Stimulated activated CD8-positive, alpha-beta memory T cell treated with anti-CD3 and anti-CD28 coated beads, Interleukin-4, amount 100 ng/mL, for 1 hour (primary cell): ENCODE results near the gene RERE.
"Not testable (repeated sequence)": the region's sequence is repeated elsewhere in the genome, so short reads cannot be mapped to it uniquely, and the experiment has no call there.

Source experiments
- DNase-seq, 2 donors: peaks; one replicate each; pipeline ENCODE4 v3.0.0-alpha.2; 2020; ENCODE audit warnings: low read depth in 2 of 2, low spot score in 1 of 2

RERE gene

DNA sequence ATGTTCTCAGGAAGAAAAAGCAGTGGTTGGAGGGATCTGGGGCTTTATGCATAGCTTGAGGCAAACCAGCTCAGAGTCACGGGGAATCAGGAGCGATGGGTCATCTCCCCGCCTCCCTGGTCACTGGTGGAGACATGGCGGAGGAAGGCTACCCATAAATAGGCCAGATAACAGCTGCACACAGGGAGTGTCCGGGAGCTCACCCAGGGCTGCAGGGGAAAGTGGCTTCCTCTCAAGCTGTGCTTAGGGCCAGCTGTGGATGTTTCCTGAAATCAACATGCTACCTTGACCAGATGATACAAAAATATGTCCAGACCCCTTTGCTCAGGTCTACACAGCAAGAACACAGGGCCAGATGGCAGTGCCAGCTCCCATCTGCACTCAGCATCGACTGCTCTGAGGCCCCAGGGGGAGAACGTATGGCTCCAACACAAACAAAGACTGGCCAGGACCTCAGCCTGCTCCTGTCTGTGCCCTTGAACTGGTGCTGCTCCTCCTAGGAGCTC, 27.1 kb upstream of the RERE start:
- no peak for DNase-seq

DNA sequence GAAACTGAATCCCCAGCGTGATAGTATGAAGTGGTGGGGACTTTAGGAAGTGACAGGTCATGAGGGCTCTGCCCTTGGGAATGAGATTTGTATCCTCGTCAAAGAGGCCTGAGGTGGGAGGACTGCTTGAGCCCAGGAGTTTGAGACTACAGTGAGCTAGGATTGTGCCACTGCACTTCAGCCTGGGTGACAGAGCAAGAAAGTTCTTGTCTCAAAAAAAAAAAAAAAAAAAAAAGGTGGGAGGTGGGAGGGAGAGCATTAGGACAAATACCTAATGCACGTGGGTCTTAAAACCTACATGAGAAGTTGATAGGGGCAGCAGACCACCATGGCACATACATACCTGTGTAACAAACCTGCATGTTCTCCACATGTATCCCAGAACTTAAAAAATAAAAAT, 24.0 kb upstream of the RERE start:
- DNase-seq = no peak

DNA sequence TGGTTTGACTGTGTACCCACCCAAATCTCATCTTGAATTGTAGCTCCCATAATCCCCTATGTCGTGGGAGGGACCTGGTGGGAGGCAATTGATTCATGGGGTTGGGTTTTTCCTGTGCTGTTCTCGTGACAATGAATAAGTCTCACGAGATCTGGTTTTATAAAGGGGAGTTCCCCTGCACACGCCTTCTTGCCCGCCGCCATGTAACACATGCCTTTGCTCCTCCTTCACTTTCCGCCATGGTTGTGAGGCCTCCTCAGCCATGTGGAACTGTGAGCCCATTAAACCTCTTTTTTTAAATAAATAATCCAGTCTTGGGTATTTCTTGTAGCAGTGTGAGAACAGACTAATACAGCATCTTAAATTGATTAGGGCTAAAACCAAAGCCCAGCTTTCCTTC, 22.6 kb upstream of the RERE start:
- no peak for DNase-seq

DNA sequence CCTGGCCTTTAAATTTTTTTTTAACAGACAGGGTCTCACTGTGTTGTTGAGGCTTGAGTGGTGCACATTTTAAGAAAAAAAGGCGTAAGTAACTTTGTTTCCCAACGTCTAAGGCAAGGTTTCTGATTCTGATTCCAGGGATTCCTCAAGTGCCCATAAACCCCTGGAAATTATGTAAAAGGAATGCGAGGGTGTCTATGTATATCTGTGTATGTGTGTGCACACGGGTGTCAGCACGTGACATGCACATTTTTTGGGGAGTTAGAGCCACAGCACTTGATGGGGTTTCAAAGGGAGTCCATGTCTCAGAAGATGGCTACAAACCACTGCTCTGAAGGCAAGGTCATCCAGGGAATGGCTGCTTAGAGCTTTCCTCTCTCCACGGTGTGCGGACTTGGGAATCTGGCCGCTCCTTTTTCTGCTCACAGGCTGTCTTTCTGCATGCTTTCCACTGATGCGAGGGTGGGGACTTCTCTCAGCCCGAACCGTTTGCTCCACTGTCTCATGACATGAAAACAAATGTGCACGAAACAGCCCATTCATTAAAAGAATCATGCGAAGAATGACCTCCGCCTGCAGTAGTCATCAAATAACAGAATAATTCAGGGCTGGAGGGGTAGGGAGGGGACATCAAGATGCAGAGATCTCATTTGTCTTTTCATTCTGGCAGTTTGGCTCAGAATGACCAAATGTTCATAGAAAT, 18.7 kb upstream of the RERE start:
- no peak for DNase-seq

DNA sequence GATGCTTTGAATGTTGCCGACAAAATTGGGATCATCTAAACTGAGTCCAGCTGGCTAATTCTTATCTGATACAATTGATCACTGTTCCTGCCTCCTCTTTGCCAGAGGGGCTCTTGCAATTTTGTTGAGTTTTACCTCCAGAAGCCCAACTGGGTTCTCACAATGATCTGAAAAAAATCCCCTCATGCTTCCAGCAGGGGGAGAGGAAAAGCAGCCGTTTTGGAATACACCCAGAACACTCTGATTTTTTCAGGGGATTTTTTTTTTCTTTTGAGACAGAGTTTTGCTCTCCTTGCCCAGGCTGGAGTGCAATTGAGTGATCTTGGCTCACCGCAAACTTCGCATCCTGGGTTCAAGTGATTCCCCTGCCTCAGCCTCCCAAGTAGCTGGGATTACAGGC, 13.9 kb upstream of the RERE start:
- DNase-seq = no peak

DNA sequence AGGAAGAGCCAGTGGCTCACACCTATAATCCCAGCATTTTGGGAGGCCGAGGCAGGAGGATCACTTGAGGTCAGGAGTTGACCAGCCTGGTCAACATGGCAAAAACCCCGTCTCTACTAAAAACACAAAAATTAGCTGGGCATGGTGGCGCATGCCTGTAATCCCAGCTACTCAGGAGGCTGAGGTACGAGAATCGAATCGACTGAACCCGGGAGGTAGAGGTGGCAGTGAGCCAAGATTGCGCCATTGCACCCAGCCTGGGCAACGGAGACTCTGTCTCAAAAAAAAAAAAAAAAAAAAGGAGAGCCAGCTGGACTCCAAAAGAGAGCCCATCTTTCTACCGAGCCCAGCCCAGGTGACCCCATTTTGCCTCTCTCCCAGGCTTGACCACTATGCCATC, 13.3 kb upstream of the RERE start:
- DNase-seq = not testable (repeated sequence)

DNA sequence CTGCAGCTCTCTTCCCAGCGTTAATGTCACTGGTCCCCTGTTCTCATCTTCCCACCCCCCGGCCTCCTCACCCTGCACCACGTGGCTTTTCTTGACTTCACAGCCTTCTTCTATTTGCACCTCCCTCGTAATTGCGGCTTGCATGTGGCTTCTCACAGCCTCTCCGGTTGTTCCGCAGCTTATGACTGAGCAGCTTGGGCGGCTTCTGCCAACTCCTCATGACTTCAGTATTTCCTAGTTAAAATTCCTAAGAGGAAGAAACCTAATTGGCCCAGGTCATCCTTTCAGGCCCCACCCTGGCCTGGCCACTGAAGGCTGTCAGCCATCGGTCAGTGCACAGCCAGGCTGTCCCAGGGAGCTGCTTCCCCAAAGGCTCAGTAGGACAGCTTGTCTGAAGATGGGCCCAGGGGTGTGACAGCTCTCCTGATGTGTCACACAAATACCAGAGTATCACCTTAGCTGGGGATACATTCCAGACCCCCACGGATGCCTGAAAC, 8.6 kb upstream of the RERE start:
- DNase-seq = no peak

DNA sequence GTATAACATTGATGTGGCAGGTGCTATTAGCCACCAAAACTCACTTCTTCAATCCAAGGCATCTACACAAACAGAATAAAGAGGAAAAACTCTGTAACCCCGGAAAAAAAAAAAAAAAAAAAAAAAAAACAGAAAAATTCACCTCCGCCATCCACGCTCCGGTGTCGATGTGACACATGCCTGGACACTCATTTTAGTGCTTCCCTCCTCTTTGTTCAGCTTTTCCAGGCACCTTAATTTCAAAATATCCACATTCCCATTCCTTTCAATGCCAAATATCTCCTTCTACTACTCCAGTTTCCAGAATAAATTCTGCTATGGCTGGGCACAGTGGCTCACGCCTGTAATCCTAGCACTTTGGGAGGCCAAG, 5.8 kb upstream of the RERE start:
- DNase-seq = no peak

DNA sequence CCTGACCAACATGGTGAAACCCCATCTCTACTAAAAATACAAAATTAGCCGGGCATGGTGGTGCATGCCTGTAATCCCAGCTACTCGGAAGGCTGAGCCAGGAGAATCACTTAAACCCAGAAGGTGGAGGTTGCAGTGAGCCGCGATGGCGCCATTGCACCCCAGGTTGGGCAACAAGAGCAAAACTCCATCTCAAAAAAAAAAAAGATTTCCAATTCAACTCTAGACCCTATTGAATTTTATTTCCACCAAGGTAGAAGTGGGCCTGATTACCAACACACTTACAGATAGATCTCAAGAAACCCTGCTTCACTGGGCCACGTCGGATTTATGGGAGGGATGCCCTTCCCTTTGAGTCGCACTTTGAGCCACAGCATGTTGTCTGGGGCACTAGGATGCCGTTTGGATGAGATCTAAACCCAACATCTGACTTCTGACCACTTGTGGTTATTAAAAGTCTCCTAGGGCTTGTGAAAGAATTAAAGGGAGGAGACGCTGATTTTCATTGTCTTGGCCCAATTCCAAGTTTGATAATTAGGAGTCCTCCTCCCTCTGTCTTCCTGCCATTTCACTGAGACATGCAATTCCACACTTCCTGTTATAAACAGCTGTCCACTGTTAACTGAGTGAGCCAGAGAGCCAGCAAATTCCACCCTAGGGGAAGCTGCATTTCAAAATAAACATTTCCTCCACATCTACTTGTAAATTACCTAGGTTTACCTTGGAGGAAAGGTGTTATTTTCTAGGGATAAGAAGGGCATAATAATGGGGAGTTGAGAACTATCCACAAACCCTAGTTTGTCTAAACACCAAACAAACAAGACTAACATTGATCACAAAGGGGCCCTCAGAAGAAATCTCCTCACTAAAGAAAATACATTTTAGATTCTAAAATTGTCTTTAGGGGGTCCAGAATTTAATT, 5.2 kb upstream of the RERE start:
- no peak for DNase-seq

DNA sequence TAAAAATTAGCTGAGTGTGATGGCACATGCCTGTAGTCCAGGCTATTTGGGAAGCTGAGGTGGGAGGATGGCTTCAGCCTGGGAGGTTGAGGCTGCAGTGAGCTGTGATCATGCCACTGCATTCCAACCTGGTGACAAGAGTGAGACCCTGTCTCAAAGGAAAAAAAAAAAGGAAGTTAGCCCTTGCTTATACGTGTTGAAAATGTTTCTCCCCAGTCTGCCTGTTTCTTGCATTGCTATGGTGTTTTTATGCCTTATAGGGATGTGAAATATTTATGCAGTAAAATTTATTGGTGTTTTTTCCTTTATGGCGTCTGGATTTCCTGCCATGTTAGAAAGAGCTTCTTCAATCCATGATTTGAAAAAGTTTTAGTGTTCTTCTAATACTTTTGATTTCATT, 3.6 kb upstream of the RERE start:
- no peak for DNase-seq

DNA sequence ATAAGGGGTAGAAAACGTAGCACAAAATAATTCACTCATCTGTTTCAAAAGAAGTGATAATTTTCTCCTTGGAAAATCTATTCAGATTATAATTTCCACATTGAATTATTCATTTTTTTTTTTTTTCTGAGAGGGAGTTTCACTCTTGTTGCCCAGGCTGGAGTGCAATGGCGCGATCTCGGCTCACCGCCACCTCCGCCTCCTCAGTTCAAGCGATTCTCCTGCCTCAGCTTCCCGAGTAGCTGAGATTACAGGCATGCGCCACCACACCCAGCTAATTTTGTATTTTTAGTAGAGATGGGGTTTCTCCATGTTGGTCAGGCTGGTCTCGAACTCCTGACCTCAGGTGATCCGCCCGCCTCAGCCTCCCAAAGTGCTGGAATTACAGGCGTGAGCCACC, 1.3 kb upstream of the RERE start:
- DNase-seq = not testable (repeated sequence)

DNA sequence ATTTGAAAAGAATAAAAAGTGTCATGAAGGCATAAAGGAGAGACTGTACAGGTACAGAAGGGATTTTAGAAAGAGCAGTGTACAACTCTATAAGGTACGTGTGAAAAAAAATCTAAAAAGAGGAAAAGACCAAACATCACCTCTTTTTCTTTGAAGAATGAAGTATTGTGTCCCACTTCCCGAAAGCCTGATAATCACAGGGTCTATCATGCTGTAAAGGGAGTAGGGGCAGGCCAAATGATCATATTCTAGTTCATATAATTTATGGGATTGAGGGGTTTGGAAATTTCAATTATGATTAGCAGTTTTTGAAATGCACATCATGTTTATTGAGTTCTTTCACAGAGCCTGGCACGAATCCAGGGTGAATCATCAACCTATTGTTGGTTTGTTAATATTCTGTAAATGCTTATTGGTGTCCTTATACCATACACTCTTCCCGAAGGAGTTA, 910 bp upstream of the RERE start:
- DNase-seq = no peak

DNA sequence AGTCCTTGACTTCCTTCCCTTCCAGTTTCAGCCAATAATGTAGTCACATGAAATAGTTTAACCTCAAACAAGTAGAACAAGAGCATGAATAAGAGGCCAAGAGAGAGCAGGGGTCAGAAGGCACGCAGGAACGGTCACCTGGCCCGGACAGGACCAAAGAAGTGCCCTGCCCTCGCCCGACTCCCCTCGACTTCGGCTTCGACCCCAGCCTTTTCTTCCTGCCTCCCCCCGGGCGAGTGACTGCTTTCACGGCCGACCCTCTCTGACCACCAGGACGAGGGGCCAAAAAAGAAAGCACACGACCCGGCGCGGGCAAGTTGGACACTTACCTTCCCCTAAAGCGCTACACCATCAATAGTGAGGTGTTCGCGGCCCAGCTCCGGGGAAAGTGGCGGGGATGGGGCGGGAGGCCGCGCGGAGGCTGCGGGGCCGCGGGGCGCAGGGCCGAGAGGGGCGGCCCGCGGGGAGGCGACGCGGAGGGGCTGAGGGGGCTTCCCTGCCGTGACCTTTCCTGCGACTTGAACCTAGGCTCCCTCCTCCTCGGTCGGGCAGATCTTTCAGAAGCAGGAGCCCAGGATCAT, 519 bp downstream of the RERE start:
- DNase-seq = no peak

DNA sequence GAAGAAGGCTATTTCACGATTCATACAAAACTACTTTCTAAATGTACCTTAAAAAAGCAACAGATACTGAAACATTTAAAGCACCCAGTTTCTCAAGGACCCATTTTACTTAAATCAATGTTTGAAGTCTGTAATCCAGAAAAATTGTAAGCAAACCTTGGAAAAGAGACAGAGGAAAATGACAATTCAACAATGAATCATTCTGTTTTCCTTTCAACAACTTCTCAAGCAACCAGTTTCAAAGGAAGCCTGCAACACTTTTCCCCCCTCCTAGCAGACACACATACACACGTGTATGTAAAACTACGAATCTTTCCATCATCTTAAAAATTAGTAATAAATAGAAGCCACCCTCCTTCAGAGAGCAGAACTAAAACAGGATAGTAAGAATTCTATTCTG, 1.2 kb downstream of the RERE start:
- no peak for DNase-seq

DNA sequence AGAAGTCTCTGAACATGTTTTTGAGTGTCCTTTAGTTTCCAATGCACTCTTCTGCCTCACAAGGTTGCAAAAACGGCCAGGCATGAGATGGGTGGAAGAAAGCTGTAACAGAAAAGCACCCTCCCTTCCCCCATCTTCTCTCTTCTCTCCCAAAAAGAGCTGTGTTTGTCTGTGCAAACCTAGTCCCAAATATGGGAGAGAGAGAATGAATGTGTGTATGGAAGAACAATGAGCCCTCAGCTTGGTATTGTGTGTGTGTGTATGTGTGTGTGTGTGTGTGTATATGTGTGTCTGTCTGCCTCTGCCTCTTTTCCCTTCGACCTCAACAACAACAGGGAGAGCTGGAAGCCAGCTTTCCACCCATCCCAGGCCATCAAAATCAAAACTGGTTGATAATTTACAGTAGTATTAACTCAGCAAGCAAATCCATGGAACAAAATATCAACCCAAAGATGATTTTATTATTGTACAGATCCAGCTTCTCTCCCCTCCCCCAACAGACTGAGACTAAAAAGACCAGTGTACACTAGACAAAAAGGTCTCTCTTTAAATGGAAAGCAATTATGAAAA, 1.8 kb downstream of the RERE start:
- DNase-seq = no peak

DNA sequence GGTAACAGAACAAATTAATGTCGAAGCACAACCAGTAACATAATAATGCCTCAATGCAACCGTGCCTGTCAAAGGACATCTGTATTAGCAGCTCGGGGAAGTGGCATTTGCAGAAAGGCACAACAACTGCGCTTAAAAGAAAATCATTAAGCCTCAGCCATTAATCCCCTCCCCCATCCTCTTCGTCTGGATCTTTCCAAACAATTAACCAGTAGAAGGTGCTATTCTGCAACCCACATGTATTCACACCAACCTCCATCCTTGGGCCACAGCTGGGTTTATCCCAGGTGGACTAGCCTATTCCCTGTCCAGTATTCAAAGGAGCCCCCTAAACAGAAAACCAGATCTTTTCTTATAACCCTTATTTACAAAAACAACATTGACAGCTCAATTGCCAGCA, 2.6 kb downstream of the RERE start:
- no peak for DNase-seq

DNA sequence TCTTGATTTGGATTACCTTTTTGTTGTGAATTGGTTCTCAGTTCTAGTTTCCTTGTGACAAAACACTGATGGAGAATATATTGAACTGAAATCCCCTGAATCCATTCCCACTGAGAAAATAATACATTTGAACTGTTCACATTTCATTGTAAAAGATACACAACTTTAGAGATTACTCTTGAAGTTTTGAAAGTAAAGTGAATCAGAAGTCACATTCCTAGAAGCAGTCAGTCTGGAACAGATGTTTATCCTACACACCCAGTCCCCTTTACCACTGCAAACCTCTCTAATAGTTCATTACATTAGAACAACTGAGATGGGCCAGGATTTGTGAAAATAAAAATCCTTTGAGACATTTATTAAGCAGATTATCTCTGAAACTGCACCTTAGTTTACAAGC, 3.4 kb downstream of the RERE start:
- DNase-seq = no peak

DNA sequence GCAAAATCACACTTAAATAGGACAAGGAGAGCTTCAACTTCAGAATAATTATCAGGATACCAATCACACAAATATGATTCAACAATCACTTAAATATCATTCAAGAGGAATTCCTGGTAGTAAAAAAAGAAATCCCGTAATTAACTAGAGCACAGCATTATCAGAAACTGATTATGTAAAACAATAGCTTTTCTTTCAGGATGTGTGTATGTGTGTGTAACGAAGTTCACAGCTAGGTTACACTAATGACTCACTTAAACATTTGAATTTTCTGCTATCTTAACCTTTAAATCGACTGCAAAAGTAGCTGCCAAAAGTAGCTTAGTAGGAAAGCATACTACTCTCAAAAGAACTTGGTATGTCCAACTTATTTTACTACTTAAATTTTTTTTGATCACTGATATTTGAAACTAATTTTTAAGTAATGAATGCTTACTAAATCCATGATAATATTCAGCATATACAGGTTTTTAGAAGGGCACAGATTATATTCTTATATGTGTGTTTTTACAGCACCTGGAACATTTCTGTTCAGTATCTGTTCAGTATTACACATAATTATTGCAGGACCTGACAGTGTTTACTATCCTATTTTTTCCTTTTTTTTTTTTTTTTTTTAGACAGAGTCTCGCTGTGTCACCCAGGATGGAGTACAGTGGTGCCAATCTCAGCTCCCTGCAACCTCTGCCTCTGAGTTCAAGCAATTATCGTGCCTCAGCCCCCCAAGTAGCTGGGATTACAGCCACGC, 4.2 kb downstream of the RERE start:
- no peak for DNase-seq

DNA sequence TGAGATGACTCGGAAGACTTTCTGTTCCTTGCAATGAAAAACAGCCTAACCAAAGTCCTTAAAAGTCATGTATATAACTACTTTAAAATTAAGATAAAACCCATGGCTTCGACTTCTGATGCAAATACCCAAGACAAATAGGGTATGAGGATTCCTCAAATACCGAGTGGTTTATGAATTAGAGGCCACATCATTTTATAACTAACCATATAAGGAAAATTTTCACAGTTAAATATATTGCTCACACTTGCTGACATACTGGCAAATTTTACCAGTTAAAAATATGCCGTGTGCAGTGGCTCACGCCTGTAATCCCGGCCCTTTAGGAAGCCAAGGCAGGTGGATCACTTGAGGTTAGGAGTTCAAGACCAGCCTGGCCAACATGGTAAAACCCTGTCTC, 5.4 kb downstream of the RERE start:
- DNase-seq = no peak

DNA sequence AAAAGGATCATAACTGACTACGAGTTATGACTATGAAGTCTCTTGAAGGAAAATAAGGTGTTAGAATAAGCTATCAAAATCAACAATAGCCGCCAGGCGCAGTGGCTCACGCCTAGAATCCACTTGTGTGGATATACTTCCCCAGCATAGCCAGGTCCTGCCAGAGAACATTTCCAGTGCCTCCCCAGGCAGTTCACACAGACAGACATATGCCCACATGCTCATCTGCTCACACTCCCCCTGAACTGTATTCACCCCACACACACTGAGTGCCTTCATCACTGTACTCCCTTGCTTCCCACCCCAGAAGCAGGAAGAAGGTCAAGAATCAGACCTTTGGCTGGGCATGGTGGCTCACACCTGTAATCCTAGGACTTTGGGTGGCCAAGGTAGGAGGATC, 6.5 kb downstream of the RERE start:
- DNase-seq = no peak

DNA sequence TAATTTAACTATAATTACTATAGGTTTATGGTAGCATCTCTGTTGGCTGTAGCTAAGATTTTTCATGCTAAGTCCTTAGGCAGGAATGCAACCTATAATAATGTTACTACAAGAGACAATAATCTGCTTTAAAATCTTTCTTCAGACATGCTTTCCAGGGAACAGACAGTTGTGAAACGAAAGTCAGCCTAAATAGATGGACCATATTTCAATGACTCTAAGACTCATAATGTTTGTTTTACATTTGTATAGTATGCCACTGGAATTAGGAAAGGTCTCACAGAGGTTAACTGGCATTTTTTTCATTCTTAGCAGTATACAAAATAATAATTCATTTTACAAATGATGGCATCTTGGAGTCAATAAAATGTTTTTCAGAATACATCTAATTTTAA, 8.1 kb downstream of the RERE start:
- DNase-seq = no peak
